HG03135 (cell line): ENCODE results near the gene WIPF2.

Experiments used
- ATAC-seq: cut with Tn5 transposase; IDR thresholded peaks from one replicate; pipeline ENCODE4 v1.9.1; 2021; ENCODE audit warnings: mild to moderate bottlenecking, moderate library complexity; ENCODE audit not compliant: unreplicated experiment

The WIPF2 gene, protein sequence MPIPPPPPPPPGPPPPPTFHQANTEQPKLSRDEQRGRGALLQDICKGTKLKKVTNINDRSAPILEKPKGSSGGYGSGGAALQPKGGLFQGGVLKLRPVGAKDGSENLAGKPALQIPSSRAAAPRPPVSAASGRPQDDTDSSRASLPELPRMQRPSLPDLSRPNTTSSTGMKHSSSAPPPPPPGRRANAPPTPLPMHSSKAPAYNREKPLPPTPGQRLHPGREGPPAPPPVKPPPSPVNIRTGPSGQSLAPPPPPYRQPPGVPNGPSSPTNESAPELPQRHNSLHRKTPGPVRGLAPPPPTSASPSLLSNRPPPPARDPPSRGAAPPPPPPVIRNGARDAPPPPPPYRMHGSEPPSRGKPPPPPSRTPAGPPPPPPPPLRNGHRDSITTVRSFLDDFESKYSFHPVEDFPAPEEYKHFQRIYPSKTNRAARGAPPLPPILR

DNA sequence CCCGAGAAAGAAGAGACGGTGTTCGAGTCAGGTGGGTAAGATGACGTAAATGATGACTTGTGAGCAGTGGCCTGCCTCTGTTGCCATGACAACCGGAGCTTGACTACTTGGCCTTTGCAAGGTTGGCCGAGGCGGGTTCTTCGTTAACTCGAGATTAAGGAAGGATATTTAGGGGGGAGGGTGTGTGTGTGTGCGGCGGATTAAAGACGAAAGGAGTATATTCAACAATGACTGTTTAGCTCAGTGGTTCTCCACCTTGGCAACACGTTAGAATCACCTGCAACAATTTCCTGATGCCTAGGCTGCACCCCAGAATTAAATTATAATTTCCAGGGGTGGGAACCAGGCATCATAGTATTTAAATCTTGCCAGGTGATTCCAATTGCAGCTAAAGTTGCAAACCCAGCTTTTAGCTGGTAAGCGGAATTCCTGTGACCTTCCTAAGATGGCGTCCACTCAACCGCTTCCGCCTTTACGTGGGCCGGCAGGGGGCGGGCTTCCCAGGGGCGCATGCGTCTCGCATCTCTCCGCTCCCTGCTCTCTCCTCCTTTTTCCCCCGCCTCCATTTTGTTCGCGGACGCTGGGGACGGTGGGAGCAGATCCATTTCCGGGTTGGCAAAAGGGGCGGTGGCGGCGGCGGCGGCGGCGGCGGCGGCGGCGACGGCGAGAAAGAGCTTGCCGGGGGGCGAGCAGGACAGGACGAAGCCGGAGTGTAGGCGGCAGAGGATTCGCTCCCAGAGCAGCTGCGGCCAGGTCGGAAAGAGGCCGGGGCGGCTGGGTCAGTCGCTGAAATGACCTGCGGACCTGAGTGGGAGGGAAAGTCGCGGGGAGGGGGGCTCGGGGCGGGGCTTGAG is at the start of gene WIPF2:
TSS of gene WIPF2 (plus strand) at position 565 of the 854 bp plus-strand sequence. CDS start 37,156 bp downstream, outside the sequence.
- ATAC-seq = peak; percentile 91

DNA sequence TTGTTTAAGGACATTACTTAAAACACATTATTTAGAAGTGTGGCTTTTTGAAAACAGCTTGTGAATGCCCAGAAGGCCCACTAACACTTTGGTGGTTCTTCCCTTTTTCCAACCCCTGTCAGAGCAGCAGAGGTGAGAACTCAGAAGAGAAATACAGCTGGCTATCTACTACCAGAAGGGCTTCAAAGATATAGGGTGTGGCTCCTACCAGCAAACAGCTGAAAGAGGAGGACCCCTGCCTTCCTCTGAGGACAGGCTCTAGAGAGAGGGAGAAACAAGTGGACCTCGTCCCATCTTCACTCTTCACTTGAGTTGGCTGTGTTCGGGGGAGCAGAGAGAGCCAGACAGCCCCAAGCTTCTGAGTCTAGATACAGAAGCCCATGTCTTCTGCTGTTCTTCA is 48.8 kb upstream of the WIPF2 start:
- ATAC-seq = no peak

DNA sequence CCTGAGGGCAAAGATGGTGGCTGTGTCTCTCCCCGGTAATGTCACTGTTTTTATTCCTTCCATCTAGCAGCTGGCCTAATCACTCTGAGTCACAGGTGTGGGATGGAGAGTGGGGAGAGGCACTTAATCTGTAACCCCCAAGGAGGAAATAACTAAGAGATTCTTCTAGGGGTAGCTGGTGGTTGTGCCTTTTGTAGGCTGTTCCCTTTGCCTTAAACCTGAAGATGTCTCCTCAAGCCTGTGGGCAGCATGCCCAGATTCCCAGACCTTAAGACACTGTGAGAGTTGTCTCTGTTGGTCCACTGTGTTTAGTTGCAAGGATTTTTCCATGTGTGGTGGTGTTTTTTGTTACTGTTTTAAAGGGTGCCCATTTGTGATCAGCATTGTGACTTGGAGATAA is 47.4 kb upstream of the WIPF2 start:
- no peak for ATAC-seq

DNA sequence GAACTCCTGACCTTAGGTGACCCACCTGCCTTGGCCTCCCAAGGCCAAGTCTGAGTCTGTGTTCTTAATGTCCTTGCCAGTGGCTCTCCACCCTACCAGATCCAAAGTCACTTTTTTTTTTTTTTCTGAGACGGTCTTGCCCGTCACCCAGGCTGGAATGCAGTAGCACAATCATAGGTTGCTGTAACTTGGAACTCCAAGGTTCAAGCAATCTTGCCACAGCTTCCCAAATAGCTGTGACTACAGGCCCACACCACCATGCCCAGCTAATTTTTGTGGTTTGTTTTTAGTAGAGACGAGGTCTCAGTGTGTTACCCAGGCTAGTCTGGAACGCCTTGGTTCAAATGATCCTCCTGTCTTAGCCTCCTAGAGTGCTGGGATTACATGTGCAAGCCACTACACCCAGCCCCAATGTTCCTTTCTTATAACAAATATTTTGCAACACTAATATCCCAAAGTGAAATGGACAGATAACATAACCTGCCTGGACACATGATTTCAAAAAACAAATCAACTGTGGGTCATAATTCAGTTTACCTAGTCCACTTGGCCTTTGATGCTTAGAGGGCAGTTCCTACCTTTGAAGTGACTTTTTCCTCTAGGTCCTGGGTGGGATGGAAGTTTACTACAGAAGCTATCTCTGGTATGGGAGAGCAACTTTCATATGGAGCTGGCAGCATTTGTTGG is 45.9 kb upstream of the WIPF2 start:
- no peak for ATAC-seq

DNA sequence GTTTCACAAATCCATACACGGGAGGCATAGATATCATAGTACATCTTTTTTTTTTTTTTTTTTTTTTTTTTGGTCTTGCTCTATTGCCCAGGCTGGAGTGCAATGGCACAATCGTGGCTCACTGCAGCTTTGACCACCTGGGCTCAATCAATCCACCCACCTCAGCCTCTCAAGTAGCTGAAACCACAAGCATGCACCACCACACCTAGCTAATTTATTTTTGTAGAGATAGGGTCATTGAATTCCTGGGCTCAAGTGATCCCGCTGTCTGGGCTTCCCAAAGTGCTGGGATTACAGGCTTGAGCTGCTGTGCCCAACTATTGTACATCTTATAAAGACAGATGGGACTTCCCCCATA is 45.3 kb upstream of the WIPF2 start:
- ATAC-seq = no peak

DNA sequence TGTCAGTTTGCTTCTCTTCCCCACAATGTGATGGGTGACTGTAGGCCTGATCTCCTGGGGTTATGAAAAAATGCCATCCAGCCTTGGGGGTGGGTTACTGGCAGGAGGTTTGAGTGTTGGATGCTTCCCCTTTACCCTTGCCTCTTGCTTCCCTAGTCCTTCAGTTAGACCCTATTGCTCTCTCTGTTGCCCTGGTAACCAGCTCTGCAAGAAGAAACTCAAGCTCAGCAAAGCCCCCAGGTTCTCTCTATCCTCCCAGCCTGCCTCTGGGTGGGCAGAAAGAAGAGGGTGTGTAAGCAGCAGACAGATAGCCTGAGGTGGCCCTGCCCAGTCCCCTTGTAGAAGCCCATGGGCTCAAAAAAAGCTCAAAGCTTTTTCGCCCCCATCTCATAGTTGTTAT is 44.6 kb upstream of the WIPF2 start:
- no peak for ATAC-seq

DNA sequence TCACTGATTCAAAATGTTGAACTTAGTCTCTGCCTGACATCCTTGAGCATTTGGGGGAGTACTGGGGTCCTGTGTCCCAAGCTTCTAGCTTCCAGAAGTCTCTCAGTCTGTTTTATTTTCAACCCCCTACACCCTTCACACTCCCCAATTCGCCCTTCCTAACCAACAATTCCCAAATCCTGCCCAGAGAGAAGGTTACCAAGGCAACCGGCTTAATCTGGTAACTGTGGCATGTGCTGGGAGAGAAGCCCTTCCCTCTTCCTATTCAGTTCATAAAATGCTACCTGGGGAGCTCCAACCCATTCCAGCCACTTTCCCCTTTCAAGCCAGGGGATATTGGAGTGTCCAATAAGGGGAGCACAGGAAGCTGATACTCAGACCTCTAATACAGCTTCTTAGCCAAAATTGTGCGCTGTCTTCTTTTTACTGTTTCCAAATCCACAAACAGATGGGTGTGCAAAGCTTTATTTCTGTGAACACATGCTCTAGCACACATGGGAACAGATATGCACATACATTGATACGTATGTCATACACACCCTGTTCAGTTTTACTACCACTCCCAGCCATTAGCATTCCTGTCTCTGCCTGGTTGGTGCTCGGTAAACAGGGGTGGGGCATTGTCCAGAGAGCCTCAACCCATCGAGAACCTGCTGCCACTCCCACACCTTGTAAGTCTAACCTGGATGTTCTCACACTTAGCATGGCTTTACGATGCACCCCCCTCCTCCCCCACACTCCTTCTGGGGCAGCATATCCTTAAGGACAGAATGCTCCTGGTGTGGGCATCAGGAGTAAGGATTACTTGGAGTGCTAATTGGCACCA is 43.0 kb upstream of the WIPF2 start:
- no peak for ATAC-seq

DNA sequence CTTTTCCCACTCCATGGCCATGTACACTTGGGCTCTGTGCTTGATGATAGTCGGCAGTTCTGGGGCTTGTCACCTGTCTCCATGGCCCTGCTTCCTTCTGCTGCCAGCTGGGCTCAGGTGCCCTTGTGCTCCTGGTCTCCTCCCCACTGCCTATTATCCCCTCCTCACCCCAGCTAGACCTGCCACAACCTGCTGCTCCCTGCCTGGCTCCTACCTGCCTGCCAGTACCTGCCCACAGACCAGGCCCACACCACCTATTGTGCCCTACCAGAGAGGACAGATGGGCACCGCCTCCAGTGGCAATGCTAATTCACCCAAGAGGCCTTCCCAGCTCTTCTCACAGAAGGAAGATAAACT is 42.4 kb upstream of the WIPF2 start:
- no peak for ATAC-seq

DNA sequence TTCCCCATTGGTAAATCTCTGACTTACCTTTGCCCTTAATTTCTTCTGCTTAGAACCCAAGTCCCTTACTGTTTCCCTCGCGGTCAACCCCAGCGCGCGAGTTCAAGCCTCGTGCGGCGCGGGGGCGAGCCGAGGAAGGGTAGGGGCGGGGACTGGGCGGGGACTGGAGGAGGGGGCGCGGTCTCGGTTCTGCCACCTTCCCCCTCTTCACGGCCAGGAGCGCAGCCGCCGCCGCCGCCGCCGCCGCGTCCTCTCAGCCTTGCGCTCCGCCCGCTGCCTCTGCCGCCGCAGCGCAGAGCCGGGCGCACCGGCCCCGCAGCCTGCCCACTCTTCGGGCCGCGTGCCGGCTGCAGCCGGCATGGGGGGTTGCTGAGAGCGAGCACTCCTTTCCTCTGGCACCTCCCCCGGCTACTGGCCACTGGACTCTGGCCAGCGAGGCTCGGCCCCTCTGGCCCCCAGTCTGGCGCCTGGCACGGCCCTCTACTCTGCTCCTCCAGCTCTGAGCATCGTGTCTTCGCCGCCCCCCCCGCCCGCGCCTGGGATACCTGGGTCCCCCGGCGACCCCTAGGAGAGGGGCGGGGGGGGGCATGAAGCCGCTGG is 41.7 kb upstream of the WIPF2 start, which contains the start of gene RAPGEFL1:
TSS of gene RAPGEFL1 (plus strand) at position 196 of the 600 bp plus-strand sequence. CDS start at position 588, 392 bp downstream.
- peak; percentile 55 for ATAC-seq

DNA sequence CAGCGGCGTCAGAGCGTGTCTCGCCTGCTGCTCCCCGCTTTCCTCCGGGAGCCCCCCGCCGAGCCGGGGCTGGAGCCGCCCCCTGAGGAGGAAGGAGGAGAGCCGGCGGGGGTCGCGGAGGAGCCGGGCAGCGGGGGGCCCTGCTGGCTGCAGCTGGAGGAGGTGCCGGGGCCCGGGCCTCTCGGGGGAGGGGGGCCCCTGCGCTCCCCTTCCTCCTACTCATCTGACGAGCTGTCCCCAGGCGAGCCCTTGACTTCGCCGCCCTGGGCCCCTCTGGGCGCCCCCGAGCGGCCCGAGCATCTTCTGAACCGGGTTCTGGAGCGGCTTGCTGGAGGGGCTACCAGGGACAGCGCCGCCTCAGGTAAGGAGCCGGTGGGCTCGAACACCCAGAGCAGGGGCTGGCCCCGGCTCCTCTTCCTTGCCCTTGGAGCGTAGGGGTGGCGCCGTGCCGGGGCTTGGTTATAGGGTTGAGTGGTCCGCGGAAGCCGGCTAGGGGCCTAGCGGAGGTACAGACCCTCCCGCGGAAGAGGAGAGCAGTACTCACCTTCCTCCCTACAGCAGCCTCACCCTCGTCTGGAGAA is 41.0 kb upstream of the WIPF2 start:
- ATAC-seq = no peak

DNA sequence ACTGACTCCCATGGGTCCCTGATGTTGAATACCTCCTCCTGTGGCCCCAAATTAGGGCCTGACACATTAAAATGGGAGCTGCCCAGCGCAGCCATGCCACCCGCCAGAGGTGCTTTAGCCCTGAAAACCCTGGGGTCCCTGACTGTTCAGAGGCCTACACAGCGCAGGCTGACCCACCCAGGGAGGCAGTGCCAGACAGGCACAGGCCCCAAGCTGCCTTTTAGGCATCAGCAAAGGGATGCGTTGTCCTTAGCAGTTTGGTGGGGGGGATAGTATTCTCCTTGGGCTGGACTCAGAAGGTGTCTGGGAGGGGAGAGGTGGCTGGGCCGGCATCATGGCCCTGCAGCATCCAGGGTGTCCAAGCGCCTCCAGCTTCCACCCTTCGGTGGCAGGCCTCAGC is 40.4 kb upstream of the WIPF2 start:
- no peak for ATAC-seq

DNA sequence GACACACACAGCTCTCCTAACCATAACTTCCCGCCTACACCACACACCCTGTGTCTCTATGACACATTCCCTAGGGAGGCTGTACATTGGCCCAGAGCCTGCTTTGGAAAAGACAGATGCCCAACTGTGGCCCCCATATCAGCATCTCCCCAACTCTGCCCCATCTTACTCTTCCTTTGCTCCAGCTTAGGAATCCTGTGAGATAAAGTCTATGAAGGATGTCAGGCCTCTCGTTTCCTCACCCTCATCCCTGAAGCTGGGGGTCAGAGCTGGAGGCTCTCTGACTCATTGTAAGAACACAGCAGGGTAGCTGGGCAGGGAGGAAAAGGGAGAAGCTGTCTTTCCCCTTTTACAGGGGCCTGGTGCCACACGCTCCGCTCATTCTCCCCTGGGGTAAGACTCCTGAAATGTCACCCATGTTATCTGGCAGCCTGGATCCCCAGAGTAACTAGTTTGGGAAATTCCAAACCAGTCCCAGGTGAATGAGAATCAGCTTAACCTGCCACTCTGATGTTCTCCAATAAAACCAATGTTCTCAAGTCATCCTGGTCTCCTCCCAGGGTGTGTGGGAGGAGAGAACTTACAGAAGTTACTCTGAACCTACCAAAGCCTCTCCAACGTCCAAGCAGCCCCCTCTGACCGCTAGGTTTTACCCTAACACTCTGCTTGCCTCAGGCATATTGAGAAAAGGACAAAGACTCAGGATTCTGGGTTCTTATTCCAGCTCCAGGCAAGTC is 39.0 kb upstream of the WIPF2 start:
- ATAC-seq = no peak

DNA sequence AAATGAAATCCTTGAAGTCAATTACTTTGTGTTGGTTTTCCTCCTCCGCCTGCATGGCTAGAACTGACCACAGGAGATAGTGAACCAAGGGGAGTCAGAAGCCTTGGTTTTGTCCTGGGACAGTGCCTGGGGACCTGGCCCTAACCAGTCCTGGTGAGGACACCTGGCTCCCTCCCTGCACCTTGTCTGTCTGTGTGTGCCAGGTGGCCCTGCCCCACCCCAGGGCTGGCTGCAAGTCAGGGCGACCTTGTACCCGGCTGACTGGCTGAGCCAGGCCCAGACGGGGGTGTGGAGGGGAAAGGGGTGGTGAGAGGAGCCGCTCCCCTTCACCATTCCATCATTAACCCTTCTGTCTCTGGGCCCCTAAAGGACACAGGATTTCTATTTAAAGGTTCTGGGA is 38.4 kb upstream of the WIPF2 start:
- no peak for ATAC-seq

DNA sequence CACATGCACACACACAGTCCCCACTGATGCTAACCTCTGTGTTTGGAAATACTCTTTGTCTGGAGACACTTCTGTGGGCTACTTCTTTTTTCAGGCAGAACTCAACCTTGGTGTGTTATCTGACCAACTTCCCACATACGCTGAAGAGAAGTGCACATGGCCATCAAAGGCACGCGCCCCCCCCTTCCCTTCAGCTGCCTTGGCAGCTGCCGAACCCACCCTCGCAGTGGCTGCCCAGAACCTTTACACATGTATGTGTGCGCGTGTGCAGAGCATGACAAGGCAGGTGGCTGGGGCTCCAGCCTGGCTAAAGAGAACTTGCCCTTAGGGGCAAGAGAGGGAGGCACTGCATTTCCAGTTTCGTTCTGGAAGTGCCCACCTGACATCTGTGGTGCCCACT is 37.9 kb upstream of the WIPF2 start:
- ATAC-seq = no peak

DNA sequence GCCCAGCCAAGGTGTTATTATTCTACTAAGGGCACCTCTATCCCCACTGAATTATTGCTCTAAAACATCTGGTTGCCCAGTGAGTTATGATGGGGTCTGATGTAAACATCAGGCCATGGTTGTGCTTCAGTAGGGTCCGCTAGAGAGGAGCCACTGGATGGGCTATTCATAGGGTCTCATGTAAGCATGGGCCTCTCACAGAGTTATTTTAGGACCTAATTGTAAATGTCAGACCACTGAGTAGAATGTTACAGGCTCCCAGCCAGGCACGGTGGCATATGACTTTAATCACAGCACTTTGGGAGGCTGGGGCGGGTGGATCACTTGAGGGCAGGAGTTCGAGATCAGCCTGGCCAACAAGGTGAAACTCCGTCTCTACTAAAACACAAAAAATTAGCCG is 36.5 kb upstream of the WIPF2 start:
- no peak for ATAC-seq

DNA sequence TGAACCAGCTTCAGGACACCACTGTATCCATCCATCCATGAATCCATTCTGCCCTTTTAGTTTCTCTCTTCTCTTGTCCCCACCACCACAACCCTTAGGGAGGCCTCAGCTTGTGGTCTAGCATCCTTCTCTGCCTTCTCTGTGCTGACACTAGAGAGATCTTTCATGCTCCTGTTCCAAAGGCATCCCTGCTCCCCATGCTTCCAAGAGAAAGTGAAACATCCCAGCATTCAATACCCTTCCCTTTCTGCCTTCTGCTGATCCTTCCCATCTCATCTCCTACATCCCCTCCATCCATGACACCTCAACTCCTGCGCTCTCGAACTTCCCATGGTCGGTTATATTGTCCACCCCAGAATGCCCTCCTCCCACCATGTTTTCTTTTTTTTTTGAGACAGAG is 31.9 kb upstream of the WIPF2 start:
- no peak for ATAC-seq

DNA sequence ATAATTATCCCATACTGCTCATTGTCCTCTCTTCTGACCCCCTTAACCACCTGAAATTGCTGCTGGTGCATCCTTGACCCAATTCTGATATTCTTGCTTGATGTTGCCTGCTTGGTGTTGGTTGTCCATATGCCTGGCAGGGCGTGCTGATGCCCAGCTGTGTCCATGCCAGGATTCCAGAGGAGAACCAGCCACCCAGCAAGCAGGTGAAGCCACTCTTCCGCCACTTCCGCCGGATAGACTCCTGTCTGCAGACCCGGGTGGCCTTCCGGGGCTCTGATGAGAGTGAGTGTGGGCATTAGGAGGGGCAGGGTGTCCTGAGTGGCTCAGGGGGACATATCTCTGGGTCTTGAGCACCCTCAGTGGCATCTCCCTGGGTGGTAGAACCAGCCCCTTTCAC is 30.4 kb upstream of the WIPF2 start:
- ATAC-seq = no peak

DNA sequence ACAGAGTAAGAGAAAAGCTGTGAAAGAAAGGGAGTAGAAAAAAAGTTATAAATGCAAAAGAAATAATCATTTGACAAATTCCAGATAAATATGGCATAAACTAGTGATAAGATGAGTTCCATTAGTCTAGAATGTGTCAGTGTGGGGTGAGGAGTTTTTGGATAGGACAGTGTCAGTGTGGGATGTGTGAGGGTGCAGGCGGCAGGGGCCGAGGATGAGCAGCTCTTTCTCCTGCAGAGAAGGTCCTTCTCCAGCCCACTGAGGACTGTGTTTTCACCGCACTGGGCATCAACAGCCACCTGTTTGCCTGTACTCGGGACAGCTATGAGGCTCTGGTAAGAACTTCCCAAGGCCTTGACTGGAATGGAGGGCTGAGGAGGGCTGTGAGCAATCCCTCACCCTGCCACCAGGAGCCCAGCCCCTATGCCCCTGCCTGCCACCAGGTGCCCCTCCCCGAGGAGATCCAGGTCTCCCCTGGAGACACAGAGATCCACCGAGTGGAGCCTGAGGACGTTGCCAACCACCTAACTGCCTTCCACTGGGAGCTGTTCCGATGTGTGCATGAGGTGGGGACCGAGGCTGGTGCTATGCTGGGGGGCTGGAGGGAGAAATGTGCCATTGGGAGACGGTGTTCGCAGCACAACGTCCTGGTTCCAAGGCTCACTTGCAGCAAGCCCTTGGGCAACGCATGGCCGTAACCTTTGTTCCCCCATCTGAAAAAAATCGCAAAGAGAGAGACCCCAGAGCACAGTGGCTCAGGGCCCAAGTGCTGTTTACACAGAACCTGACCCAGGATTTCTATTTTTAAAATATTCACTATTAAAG is 28.7 kb upstream of the WIPF2 start:
- no peak for ATAC-seq
